Psoas muscle (tissue), 8 donors: ENCODE data around the gene TEX19. TPM values are rescaled to one million over a fixed set of nuclear protein-coding genes. Genes with fewer than 3 reads are reported as not detected.

Source experiments
- ATAC-seq, 4 donors: fragments of 200-7000 bp; cut with Tn5 transposase; one replicate each; pipeline ENCODE4 v1.9.1; 2020; ENCODE audit warnings: moderate library complexity in 3 of 4, mild to moderate bottlenecking in 2 of 4
- DNase-seq, 2 donors: peaks; one replicate each; pipeline ENCODE4 v3.0.0-alpha.2; 2020
- H3K27ac ChIP-seq: fragments of 200-600 bp; one replicate; pipeline ENCODE4 v1.8.0; 2022
- H3K27me3 ChIP-seq, 3 donors: fragments of 200-600 bp in 1 of 3; one replicate each; pipeline versions ENCODE4 v1.6.1 to v1.8.0; 2013 to 2022; ENCODE audit warnings: low read length in 2 of 3, mild to moderate bottlenecking in 2 of 3, moderate library complexity in 1 of 3; ENCODE audit not compliant: insufficient read depth in 3 of 3
- H3K36me3 ChIP-seq, 2 donors: fragments of 200-600 bp in 1 of 2; one replicate each; pipeline versions ENCODE4 v1.6.1 to v1.8.0; 2013 to 2022; ENCODE audit warnings: low read depth in 1 of 2, mild to moderate bottlenecking in 1 of 2, moderate library complexity in 1 of 2; ENCODE audit not compliant: insufficient read depth in 1 of 2
- H3K4me1 ChIP-seq: fragments of 200-600 bp; one replicate; pipeline ENCODE4 v1.8.0; 2022
- H3K4me3 ChIP-seq: fragments of 200-600 bp; one replicate; pipeline ENCODE4 v1.8.0; 2022; ENCODE audit warnings: mild to moderate bottlenecking
- H3K9me3 ChIP-seq: fragments of 200-600 bp; one replicate; pipeline ENCODE4 v1.8.0; 2022
- WGBS, 3 donors: extraction: QIAGEN DNeasy Blood & Tissue Kit; methylation state at CpG; one replicate each; pipeline versions ENCODE4 v1.1.6 to v1.1.7; 2013; 5-methylcytosine and 5-hydroxymethylcytosine counted together
- intact Hi-C, 2 donors: fragments of 100-400 bp; cut with DNase I; formaldehyde crosslinking; loops; one replicate each; pipeline versions ENCODE4 v1.11.0 to v1.14.2; 2022
- polyA plus RNA-seq, 3 donors: library from polyadenylated mRNA; stranded (reverse); fragments of 200-250 nt; gene quantifications; one replicate each; pipeline ENCODE4 v1.2.3, GENCODE V29; 2013
- total RNA-seq, 4 donors: library from RNA; stranded (reverse); fragmentation: NEBNext Ultra II Directional in 2 of 4; extraction: Animal tissue kit (Norgen Biotek cat#: 25700) in 2 of 4; gene quantifications; one replicate each; pipeline versions ENCODE4 v1.2.1 to v1.2.4, GENCODE V29; 2021 to 2023
- TF ChIP-seq, protein P1 (sequence below): fragments of 200-600 bp; IDR thresholded peaks from one replicate; pipeline ENCODE4 v1.8.0; 2022; ENCODE audit warnings: antibody characterized with exemption
- donor health status: healthy with polysubstance abuse.
- donor health status: DM: no; HTN: no; CAD: no; lungs with moderate emphysema.
- donor health status: Bipolar disorder and iron deficiency.
- donor health status: healthy.
- donor health status: DM: yes; HTN: yes; CAD: no.
- donor health status: DM: no; HTN: no; CAD: no.
- donor health status: DM: no; HTN: no; CAD: no.
- donor health status: DM: yes; HTN: yes; CAD: no.

The TEX19 gene
- total and polyA plus RNA-seq, 7 donors = 0.07 to 0.35 (median 0.17) TPM; not detected in 2

DNA sequence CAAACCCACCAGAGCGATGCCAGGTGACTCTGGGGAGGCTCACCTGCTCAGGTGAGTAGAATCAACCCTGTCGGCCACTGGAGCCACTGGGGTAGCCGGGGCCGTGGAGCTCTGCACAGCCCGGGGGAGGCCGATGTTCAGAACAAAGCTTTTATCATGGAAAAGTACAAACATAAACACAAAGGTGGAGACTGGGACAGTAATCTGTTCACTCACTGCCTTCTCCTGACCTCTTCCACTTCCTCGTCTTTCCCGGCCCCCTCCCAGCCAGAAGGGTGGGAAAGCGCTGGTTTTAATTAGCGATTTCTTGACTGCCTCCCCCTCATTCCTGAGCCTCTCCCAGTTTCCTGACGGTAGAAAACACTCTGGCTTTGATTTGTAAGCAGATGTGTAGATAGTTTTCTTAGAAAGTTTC, 9.8 kb upstream of the TEX19 start:
- TF ChIP-seq, protein P1, sequence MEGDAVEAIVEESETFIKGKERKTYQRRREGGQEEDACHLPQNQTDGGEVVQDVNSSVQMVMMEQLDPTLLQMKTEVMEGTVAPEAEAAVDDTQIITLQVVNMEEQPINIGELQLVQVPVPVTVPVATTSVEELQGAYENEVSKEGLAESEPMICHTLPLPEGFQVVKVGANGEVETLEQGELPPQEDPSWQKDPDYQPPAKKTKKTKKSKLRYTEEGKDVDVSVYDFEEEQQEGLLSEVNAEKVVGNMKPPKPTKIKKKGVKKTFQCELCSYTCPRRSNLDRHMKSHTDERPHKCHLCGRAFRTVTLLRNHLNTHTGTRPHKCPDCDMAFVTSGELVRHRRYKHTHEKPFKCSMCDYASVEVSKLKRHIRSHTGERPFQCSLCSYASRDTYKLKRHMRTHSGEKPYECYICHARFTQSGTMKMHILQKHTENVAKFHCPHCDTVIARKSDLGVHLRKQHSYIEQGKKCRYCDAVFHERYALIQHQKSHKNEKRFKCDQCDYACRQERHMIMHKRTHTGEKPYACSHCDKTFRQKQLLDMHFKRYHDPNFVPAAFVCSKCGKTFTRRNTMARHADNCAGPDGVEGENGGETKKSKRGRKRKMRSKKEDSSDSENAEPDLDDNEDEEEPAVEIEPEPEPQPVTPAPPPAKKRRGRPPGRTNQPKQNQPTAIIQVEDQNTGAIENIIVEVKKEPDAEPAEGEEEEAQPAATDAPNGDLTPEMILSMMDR = no peak
- Histone ChIP-seq H3K27me3 (peaks cover 0 to 2% (median 0%) of the 10 kb centered on the region in 3 donors), H3K27ac (no peak overlapping the region), H3K4me1 (no peaks in the 10 kb centered on the region), H3K4me3 (no peak overlapping the region), H3K9me3 (no peaks in the 10 kb centered on the region), H3K36me3 (no peaks in the 10 kb centered on the region)
- intact Hi-C loops = loop anchor here in 1 of 2 donors (1.0 kb wide), 1 partner anchor 49 kb away; no protein-coding TSS in a partner anchor
- 58 to 61% (median 59%) methylated on average over 11 of the region's 11 CpGs for WGBS, 3 donors
- peak in 1 of 2 donors; percentile 28 for DNase-seq
- no peak for ATAC-seq

GRCh38 chr17:82350182-82351030, 8.6 kb upstream of the TEX19 start:
- TF ChIP-seq, protein P1 = no peak
- no peaks in the 10 kb centered on the region for H3K9me3 ChIP-seq
- no peak overlapping the region for H3K4me3 ChIP-seq
- H3K27me3 ChIP-seq = peaks cover 0 to 5% (median 1%) of the 10 kb centered on the region in 3 donors
- no peaks in the 10 kb centered on the region for H3K4me1 ChIP-seq
- WGBS, 3 donors = 81 to 91% (median 84%) methylated on average over 28 of the region's 28 CpGs
- H3K36me3 ChIP-seq = no peaks in the 10 kb centered on the region
- DNase-seq (peak in 1 of 2 donors; percentile 49), ATAC-seq (no peak)
- intact Hi-C loops = loop anchor here (5.0 to 10.0 kb wide), 3 partner anchors 202 to 427 kb away; no protein-coding TSS in a partner anchor
- no peak overlapping the region for H3K27ac ChIP-seq

DNA sequence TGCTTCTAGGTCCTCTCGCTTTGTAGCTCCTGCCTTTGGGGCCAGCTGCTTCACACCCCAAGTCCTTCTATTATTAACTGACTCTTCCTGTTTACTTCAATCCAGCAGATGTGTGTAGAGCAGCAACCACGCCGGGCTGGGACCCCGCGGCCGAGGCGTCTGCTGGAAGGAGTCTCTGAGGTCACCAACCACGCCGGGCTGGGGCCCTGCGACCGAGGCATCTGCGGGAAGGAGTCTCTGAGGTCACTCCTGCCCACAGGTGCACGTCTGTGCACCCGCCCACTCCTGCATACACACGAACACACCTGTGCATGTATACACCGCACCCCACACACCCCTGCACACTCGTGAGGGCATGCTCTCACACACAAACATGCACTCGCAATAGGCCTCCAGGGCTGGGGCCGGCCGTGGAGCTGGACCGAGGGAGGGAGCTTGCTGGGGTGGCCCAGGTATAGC, 7.8 kb upstream of the TEX19 start:
- WGBS, 3 donors = 49 to 68% (median 52%) methylated on average over 21 of the region's 21 CpGs

GRCh38 chr17:82351713-82352488, 7.1 kb upstream of the TEX19 start:
- H3K36me3 ChIP-seq = no peaks in the 10 kb centered on the region
- H3K4me1 ChIP-seq = no peaks in the 10 kb centered on the region
- peak; percentile 82 to 95 (median 90) for ATAC-seq
- TF ChIP-seq, protein P1 = peak; percentile 98
- no peak overlapping the region for H3K4me3 ChIP-seq
- DNase-seq = peak; percentile 79 to 90
- peaks cover 0 to 14% (median 5%) of the 10 kb centered on the region in 3 donors for H3K27me3 ChIP-seq
- WGBS, 3 donors = 36 to 38% (median 36%) methylated on average over 24 to 26 of the region's 26 CpGs
- H3K27ac ChIP-seq = no peak overlapping the region
- H3K9me3 ChIP-seq = no peaks in the 10 kb centered on the region
- intact Hi-C loops = loop anchor here (1.0 to 10.0 kb wide), 5 partner anchors 62 to 425 kb away; no protein-coding TSS in a partner anchor

More for the DNA sequence above, 7.8 kb upstream of the TEX19 start:
- Histone ChIP-seq H3K27me3 (peaks cover 0 to 8% (median 5%) of the 10 kb centered on the region in 3 donors), H3K36me3 (no peaks in the 10 kb centered on the region), H3K4me3 (no peak overlapping the region), H3K4me1 (no peaks in the 10 kb centered on the region), H3K9me3 (no peaks in the 10 kb centered on the region), H3K27ac (no peak overlapping the region)
- TF ChIP-seq, protein P1 = no peak
- intact Hi-C loops = loop anchor here (5.0 to 10.0 kb wide), 3 partner anchors 201 to 426 kb away; no protein-coding TSS in a partner anchor
- ATAC-seq = peak; percentile 14 to 32 (median 24)
- DNase-seq = peak in 1 of 2 donors; percentile 44
